Liver (tissue), 9 donors: ENCODE data around the gene C1QTNF1. TPM values are rescaled to one million over a fixed set of nuclear protein-coding genes. Genes with fewer than 3 reads are reported as not detected.

Experiments
- DNase-seq: peaks from one replicate; pipeline ENCODE4 v3.0.0-alpha.2; 2017; ENCODE audit warnings: low spot score
- H3K27ac ChIP-seq, 2 donors: one replicate each; pipeline ENCODE4 v1.7.0; 2013; ENCODE audit warnings: inconsistent platforms in 2 of 2, low read length in 2 of 2, control low read depth in 1 of 2, low read depth in 1 of 2, mild to moderate bottlenecking in 1 of 2
- H3K27me3 ChIP-seq, 4 donors: one replicate each; pipeline versions ENCODE4 v1.6.1 to v1.7.0; 2013; ENCODE audit warnings: low read length in 3 of 4, inconsistent platforms in 1 of 4, mild to moderate bottlenecking in 1 of 4, moderate library complexity in 1 of 4; ENCODE audit not compliant: control insufficient read depth in 4 of 4, insufficient read depth in 4 of 4
- H3K36me3 ChIP-seq, 4 donors: one replicate each; pipeline versions ENCODE4 v1.6.1 to v1.7.0; 2013; ENCODE audit warnings: low read length in 3 of 4, mild to moderate bottlenecking in 3 of 4, low read depth in 1 of 4, moderate library complexity in 1 of 4; ENCODE audit not compliant: control insufficient read depth in 4 of 4, insufficient read depth in 3 of 4
- H3K4me1 ChIP-seq, 4 donors: one replicate each; pipeline versions ENCODE4 v1.6.1 to v1.7.0; 2013; ENCODE audit warnings: low read length in 3 of 4, mild to moderate bottlenecking in 3 of 4, moderate library complexity in 1 of 4; ENCODE audit not compliant: control insufficient read depth in 4 of 4, insufficient read depth in 4 of 4
- H3K4me3 ChIP-seq, 3 donors: one replicate each; pipeline versions ENCODE4 v1.6.1 to v1.7.0; 2013; ENCODE audit warnings: low read length in 3 of 3, control low read depth in 1 of 3, low read depth in 1 of 3, mild to moderate bottlenecking in 1 of 3
- H3K9ac ChIP-seq, 2 donors: one replicate each; pipeline ENCODE4 v1.7.0; 2013; ENCODE audit warnings: low read length in 2 of 2, mild to moderate bottlenecking in 2 of 2, moderate library complexity in 2 of 2, control low read depth in 1 of 2, low read depth in 1 of 2
- H3K9me3 ChIP-seq, 4 donors: one replicate each; pipeline versions ENCODE4 v1.6.1 to v1.7.0; 2013; ENCODE audit warnings: low read length in 3 of 4; ENCODE audit not compliant: control insufficient read depth in 4 of 4
- EGR1 ChIP-seq, 2 donors: IDR thresholded peaks; 2 replicates each; pipeline ENCODE4 v1.6.1; 2016 to 2018; ENCODE audit warnings: antibody characterized with exemption in 2 of 2, low read depth in 2 of 2
- FOXA2 ChIP-seq: IDR thresholded peaks from 2 replicates; pipeline ENCODE4 v1.6.1; 2016; ENCODE audit warnings: antibody characterized with exemption
- GABPA ChIP-seq, 2 donors: IDR thresholded peaks in 1 of 2; conservative IDR thresholded peaks in 1 of 2; 2 replicates each; pipeline ENCODE4 v1.6.1; 2016; ENCODE audit warnings: antibody characterized with exemption in 2 of 2, mild to moderate bottlenecking in 1 of 2, moderate library complexity in 1 of 2
- HNF4A ChIP-seq, 2 donors: conservative IDR thresholded peaks; 2 replicates each; pipeline ENCODE4 v1.6.1; 2016; ENCODE audit warnings: antibody characterized with exemption in 2 of 2, mild to moderate bottlenecking in 2 of 2
- HNF4G ChIP-seq: IDR thresholded peaks from 2 replicates; pipeline ENCODE4 v1.6.1; 2016; ENCODE audit warnings: antibody characterized with exemption
- JUND ChIP-seq, 2 donors: IDR thresholded peaks; 2 replicates each; pipeline ENCODE4 v1.6.1; 2016; ENCODE audit warnings: antibody characterized with exemption in 2 of 2
- MAX ChIP-seq: IDR thresholded peaks from 2 replicates; pipeline ENCODE4 v1.6.1; 2016; ENCODE audit warnings: antibody characterized with exemption
- RAD21 ChIP-seq, 2 donors: IDR thresholded peaks; 2 replicates each; pipeline ENCODE4 v1.6.1; 2016; ENCODE audit warnings: antibody characterized with exemption in 2 of 2, mild to moderate bottlenecking in 2 of 2
- SP1 ChIP-seq: IDR thresholded peaks from 2 replicates; pipeline ENCODE4 v1.6.1; 2018; ENCODE audit warnings: antibody characterized with exemption, mild to moderate bottlenecking
- YY1 ChIP-seq: IDR thresholded peaks from 2 replicates; pipeline ENCODE4 v1.6.1; 2016; ENCODE audit warnings: antibody characterized with exemption, mild to moderate bottlenecking
- ZBTB33 ChIP-seq: IDR thresholded peaks from 2 replicates; pipeline ENCODE4 v1.6.1; 2016; ENCODE audit warnings: antibody characterized with exemption
- WGBS: extraction: QIAGEN DNeasy Blood & Tissue Kit; methylation state at CpG from one replicate; pipeline ENCODE4 v1.1.7; 2013; 5-methylcytosine and 5-hydroxymethylcytosine counted together
- polyA plus RNA-seq, 2 donors: library from polyadenylated mRNA; stranded (reverse) in 1 of 2; unstranded in 1 of 2; fragments of 200-250 nt in 1 of 2; fragments of >200 nt in 1 of 2; fragmentation: Nextera tagmentation in 1 of 2; extraction: Ambion mirVana in 1 of 2; gene quantifications; one replicate each; pipeline versions ENCODE4 v1.2.1 to v1.2.3, GENCODE V29; 2013 to 2015
- total RNA-seq, 2 donors: library from RNA; depleted of rRNA; stranded (reverse); fragments of >200 nt; gene quantifications; one replicate each; pipeline ENCODE4 v1.2.3, GENCODE V29; 2014
- TF ChIP-seq, protein P1 (sequence below): IDR thresholded peaks from 2 replicates; pipeline ENCODE4 v1.6.1; 2016; ENCODE audit warnings: antibody characterized with exemption
- TF ChIP-seq, protein P2 (sequence below): IDR thresholded peaks from 2 replicates; pipeline ENCODE4 v1.6.1; 2016; ENCODE audit warnings: antibody characterized with exemption, mild to moderate bottlenecking
- donor health status: healthy.
- donor health status: healthy.
- donor health status: healthy.
- donor health status: healthy.
- donor health status: healthy.

The C1QTNF1 gene
- total and polyA plus RNA-seq, 4 donors: 0.56 to 54.6 (median 16.1) TPM

GRCh38 chr17:79079421-79080200 lies 55.6 kb downstream of the C1QTNF1 start:
- H3K9ac ChIP-seq: no peak overlapping the region
- H3K9me3 ChIP-seq: no peaks in the 10 kb centered on the region
- TF ChIP-seq JUND (IDR thresholded peaks at IDR 0.05) (no peak), HNF4A (conservative IDR thresholded peaks at IDR 0.05) (no peak), ZBTB33 (no peak), MAX (no peak), EGR1 (IDR thresholded peaks at IDR 0.05; ENCODE audit: low read depth in 2 of 2) (no peak), HNF4G (no peak), SP1 (no peak), FOXA2 (no peak), GABPA (IDR thresholded peaks at IDR 0.05 in 1 of 2, conservative IDR thresholded peaks at IDR 0.05 in 1 of 2) (no peak)
- TF ChIP-seq, protein P1, sequence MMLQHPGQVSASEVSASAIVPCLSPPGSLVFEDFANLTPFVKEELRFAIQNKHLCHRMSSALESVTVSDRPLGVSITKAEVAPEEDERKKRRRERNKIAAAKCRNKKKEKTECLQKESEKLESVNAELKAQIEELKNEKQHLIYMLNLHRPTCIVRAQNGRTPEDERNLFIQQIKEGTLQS: no peak
- H3K4me3 ChIP-seq: no peak overlapping the region
- no peak for DNase-seq
- H3K27ac ChIP-seq: no peak overlapping the region
- H3K27me3 ChIP-seq: no peaks in the 10 kb centered on the region
- peaks cover 0 to 42% (median 18%) of the 10 kb centered on the region in 4 donors for H3K36me3 ChIP-seq
- H3K4me1 ChIP-seq: peaks cover 5 to 9% (median 7%) of the 10 kb centered on the region in 4 donors
- WGBS: 94% methylated on average over 22 of the region's 22 CpGs

- Histone ChIP-seq H3K27me3 (no peaks in the 10 kb centered on the region), H3K36me3 (peaks cover 3 to 49% (median 20%) of the 10 kb centered on the region in 4 donors), H3K9me3 (no peaks in the 10 kb centered on the region), H3K27ac (no peak overlapping the region), H3K4me3 (no peak overlapping the region), H3K9ac (no peak overlapping the region), H3K4me1 (peaks cover 5 to 8% (median 6%) of the 10 kb centered on the region in 4 donors)
- TF ChIP-seq, protein P2, sequence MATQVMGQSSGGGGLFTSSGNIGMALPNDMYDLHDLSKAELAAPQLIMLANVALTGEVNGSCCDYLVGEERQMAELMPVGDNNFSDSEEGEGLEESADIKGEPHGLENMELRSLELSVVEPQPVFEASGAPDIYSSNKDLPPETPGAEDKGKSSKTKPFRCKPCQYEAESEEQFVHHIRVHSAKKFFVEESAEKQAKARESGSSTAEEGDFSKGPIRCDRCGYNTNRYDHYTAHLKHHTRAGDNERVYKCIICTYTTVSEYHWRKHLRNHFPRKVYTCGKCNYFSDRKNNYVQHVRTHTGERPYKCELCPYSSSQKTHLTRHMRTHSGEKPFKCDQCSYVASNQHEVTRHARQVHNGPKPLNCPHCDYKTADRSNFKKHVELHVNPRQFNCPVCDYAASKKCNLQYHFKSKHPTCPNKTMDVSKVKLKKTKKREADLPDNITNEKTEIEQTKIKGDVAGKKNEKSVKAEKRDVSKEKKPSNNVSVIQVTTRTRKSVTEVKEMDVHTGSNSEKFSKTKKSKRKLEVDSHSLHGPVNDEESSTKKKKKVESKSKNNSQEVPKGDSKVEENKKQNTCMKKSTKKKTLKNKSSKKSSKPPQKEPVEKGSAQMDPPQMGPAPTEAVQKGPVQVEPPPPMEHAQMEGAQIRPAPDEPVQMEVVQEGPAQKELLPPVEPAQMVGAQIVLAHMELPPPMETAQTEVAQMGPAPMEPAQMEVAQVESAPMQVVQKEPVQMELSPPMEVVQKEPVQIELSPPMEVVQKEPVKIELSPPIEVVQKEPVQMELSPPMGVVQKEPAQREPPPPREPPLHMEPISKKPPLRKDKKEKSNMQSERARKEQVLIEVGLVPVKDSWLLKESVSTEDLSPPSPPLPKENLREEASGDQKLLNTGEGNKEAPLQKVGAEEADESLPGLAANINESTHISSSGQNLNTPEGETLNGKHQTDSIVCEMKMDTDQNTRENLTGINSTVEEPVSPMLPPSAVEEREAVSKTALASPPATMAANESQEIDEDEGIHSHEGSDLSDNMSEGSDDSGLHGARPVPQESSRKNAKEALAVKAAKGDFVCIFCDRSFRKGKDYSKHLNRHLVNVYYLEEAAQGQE: no peak
- TF ChIP-seq YY1: no peak
- TF ChIP-seq RAD21 (IDR thresholded peaks at IDR 0.05): no peak
- no peak for DNase-seq
- 93% methylated on average over 18 of the region's 18 CpGs for WGBS
Observed at GRCh38 chr17:79080349-79080748, 56.4 kb downstream of the C1QTNF1 start.
